GM12878 (cell line): ENCODE data around the gene KLHDC9. TPM values are rescaled to one million over a fixed set of nuclear protein-coding genes. Genes with fewer than 3 reads are reported as not detected.

Experiments used
- ATAC-seq: fragments of 200-7000 bp; cut with Tn5 transposase; 3 replicates; pipeline ENCODE4 v1.9.1; 2020; ENCODE audit warnings: mild to moderate bottlenecking, moderate library complexity
- BruUV-seq: library from RNA; stranded (reverse); fragments of 400-500 nt; replicated peaks from 2 replicates; lab custom pipeline; 2021; lab: Mats Ljungman, UMichigan
- CTCF ChIA-PET: fragments of 300-600 bp; sonication (Branson Sonifier 250); formaldehyde crosslinking; extraction: SDS; loops from one replicate; lab custom pipeline; 2021; ENCODE audit warnings: inconsistent platforms; lab: Yijun Ruan, JAX
- POLR2A ChIA-PET: fragments of 350-600 bp; formaldehyde crosslinking; extraction: SDS; loops from one replicate; lab custom pipeline; 2021; ENCODE audit warnings: inconsistent platforms; lab: Charles Lee
- RAD21 ChIA-PET: fragments of 300-600 bp; sonication (Branson Sonifier 250); formaldehyde crosslinking; loops from one replicate; lab custom pipeline; 2023; ENCODE audit warnings: antibody characterized with exemption; ENCODE audit not compliant: unreplicated experiment; lab: Charles Lee
- SMC1A ChIA-PET: fragments of 300-600 bp; sonication (Branson Sonifier 250); formaldehyde crosslinking; loops from one replicate; lab custom pipeline; 2023; ENCODE audit not compliant: unreplicated experiment, uncharacterized antibody; lab: Charles Lee
- DNase-seq: peaks from one replicate; pipeline ENCODE4 v3.0.0-alpha.2; 2011; ENCODE audit warnings: low read depth, low spot score
- FAIRE-seq: peaks from 3 replicates; lab custom pipeline; 2011; peaks lifted over from hg19 to GRCh38; lab: Jason Lieb, UNC
- H2AFZ ChIP-seq: 2 replicates; pipeline ENCODE4 v1.6.0; 2011; ENCODE audit warnings: low read depth, low read length, control low read depth; ENCODE audit not compliant: control insufficient read depth
- H3K27ac ChIP-seq: 2 replicates; pipeline ENCODE4 v1.5.1; 2011; ENCODE audit warnings: control low read depth; ENCODE audit not compliant: control insufficient read depth, insufficient read depth
- H3K27me3 ChIP-seq, 2 experiments: replicated peaks in 1 of 2; 2 replicates each; pipeline versions ENCODE4 v1.6.0 to v1.6.1; 2011; ENCODE audit warnings: low read length in 1 of 2; ENCODE audit not compliant: control insufficient read depth in 2 of 2, insufficient read depth in 2 of 2
- H3K36me3 ChIP-seq, 2 experiments: 2 replicates each; pipeline ENCODE4 v1.5.1; 2011; ENCODE audit warnings: low read length in 1 of 2; ENCODE audit not compliant: control insufficient read depth in 2 of 2, insufficient read depth in 2 of 2
- H3K4me1 ChIP-seq: 2 replicates; pipeline ENCODE4 v1.6.1; 2011; ENCODE audit warnings: mild to moderate bottlenecking, low read length, moderate library complexity, mixed read lengths; ENCODE audit not compliant: control insufficient read depth, insufficient read depth
- H3K4me2 ChIP-seq: 2 replicates; pipeline ENCODE4 v1.6.0; 2011; ENCODE audit warnings: control low read depth; ENCODE audit not compliant: control insufficient read depth, insufficient read depth
- H3K4me3 ChIP-seq: fragments of 200-600 bp; sonication (generic); 2 replicates; pipeline ENCODE4 v1.5.1; 2016
- H3K79me2 ChIP-seq: 2 replicates; pipeline ENCODE4 v1.6.0; 2011; ENCODE audit warnings: low read length; ENCODE audit not compliant: control insufficient read depth, insufficient read depth
- H3K9ac ChIP-seq: 2 replicates; pipeline ENCODE4 v1.8.0; 2011; ENCODE audit warnings: low read length, control low read depth, mixed read lengths; ENCODE audit not compliant: control insufficient read depth, insufficient read depth
- H3K9me3 ChIP-seq: replicated peaks from 3 replicates; pipeline ENCODE4 v1.5.1; 2011; ENCODE audit warnings: mild to moderate bottlenecking, low read length; ENCODE audit not compliant: control insufficient read depth, insufficient read depth
- H4K20me1 ChIP-seq: 2 replicates; pipeline ENCODE4 v1.6.0; 2011; ENCODE audit not compliant: control insufficient read depth, insufficient read depth
- ATF7 ChIP-seq: fragments of 450-650 bp; IDR thresholded peaks from 2 replicates; pipeline ENCODE4 v1.6.1; 2016; ENCODE audit warnings: low read depth, mild to moderate bottlenecking
- ESRRA ChIP-seq: IDR thresholded peaks from 2 replicates; pipeline ENCODE4 v1.6.1; 2012; ENCODE audit warnings: mild to moderate bottlenecking, low read length, improper control_type of control experiment
- IRF4 ChIP-seq: IDR thresholded peaks from 2 replicates; pipeline ENCODE4 v1.6.1; 2011; ENCODE audit warnings: low read depth, low read length
- MXI1 ChIP-seq: fragments of 150-350 bp; IDR thresholded peaks from 2 replicates; pipeline ENCODE4 v1.6.1; 2011; ENCODE audit warnings: low read depth, mild to moderate bottlenecking, inconsistent platforms, low read length, improper control_type of control experiment
- ZNF24 ChIP-seq: fragments of 450-650 bp; IDR thresholded peaks from 2 replicates; pipeline ENCODE4 v1.6.1; 2017; ENCODE audit warnings: antibody characterized with exemption, mild to moderate bottlenecking
- WGBS: methylation state at CpG from one replicate; pipeline ENCODE4 v1.1.6; 2016; ENCODE audit warnings: low lambda C conversion rate; ENCODE audit not compliant: insufficient replicate concordance, insufficient coverage; ENCODE audit errors: missing lambda C conversion rate; 5-methylcytosine and 5-hydroxymethylcytosine counted together
- in situ Hi-C: fragments of 300-500 bp; cut with MboI; formaldehyde crosslinking; loops from 9 replicates; pipeline ENCODE4 v1.14.3; 2018; ENCODE audit warnings: mixed read lengths
- intact Hi-C: fragments of 100-400 bp; cut with micrococcal nuclease; formaldehyde crosslinking; loops from one replicate; pipeline ENCODE4 v1.14.2; 2022; ENCODE audit not compliant: unreplicated experiment
- polyA plus RNA-seq, 11 experiments: library from polyadenylated mRNA; depleted of rRNA in 4 of 11; unstranded in 6 of 11; stranded (reverse) in 5 of 11; fragments of >200 nt; fragmentation: Nextera tagmentation in 4 of 11; fragmentation: Illumina TruSeq in 1 of 11; extraction: Ambion mirVana in 4 of 11; extraction: Trizol in 1 of 11; gene quantifications; 1 replicate in 1 of 11; 2 replicates in 10 of 11; pipeline versions ENCODE4 v1.2.1 to v1.2.3, GENCODE V29; 2011 to 2016; ENCODE audit warnings: inconsistent platforms in 2 of 11, missing spikeins in 2 of 11, low read depth in 1 of 11
- total RNA-seq, 4 experiments: library from RNA; depleted of rRNA in 3 of 4; stranded (reverse); fragments of >200 nt in 3 of 4; fragmentation: Illumina TruSeq in 1 of 4; extraction: Trizol in 1 of 4; gene quantifications; 2 replicates each; pipeline versions ENCODE4 v1.2.1 to v1.2.3, GENCODE V29; 2013 to 2021
- TF ChIP-seq, protein P1 (sequence below): fragments of 450-650 bp; IDR thresholded peaks from 2 replicates; pipeline ENCODE4 v1.6.1; 2017; ENCODE audit warnings: mild to moderate bottlenecking, moderate library complexity
- TF ChIP-seq, protein P2 (sequence below): fragments of 450-650 bp; conservative IDR thresholded peaks from 2 replicates; pipeline ENCODE4 v1.6.1; 2017; ENCODE audit warnings: mild to moderate bottlenecking, moderate library complexity

Gene KLHDC9
- total and polyA plus RNA-seq, 10 of the 15 experiments (the other 5 are each of a cell fraction or from before 2014, with no cell fraction given): 0.66 to 4.9 (median 2.6) TPM

DNA sequence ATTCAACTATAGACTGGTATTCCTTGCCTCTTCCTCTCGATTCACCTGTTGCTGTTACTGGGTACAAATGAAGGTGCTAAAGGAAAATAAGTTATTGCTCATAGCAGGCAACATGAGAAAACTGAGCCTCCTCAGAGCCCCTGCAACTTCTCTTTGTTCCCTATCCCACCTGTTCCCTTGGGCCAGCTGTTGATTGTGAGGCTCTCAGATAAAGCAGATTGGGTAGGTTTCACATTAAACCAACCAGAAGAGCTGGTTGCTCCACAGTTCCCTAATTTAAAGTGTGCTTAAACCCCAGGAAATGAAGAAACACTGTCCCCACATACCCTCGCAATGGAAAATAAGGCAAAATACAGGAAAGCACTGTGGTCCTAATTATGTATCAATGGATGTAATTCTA lies 29.5 kb downstream of the KLHDC9 start:
- Histone ChIP-seq H3K4me3 (no peak overlapping the region), H3K36me3 (peaks cover 10 to 20% of the 10 kb centered on the region in 2 experiments), H2AFZ (no peak overlapping the region), H3K79me2 (peaks cover 30% of the 10 kb centered on the region), H3K4me1 (peaks cover 3% of the 10 kb centered on the region), H3K27ac (no peak overlapping the region), H4K20me1 (no peaks in the 10 kb centered on the region; the same call in 1 of the 2 replicates), H3K27me3 (no peaks in the 10 kb centered on the region), H3K9me3 (no peaks in the 10 kb centered on the region), H3K4me2 (no peak overlapping the region), H3K9ac (no peak overlapping the region)
- ChIA-PET CTCF (interaction anchor here (0.7 to 2.1 kb wide), 8 partner anchors 10 to 137 kb away, joined by 3 to 12 read pairs (median 4); partner anchors contain the start of genes ARHGAP30 and KLHDC9), RAD21 (interaction anchor here (1.2 kb wide), 1 partner anchor 13 kb away, joined by 4 read pairs; no protein-coding TSS in a partner anchor), POLR2A (interaction anchor here (1.0 kb wide), 3 partner anchors 8 to 27 kb away, joined by 3 to 4 read pairs (median 3); partner anchors contain the start of gene UFC1), SMC1A (interaction anchor here (0.9 to 1.5 kb wide), 6 partner anchors 10 to 66 kb away, joined by 3 to 8 read pairs (median 3); partner anchors contain the start of genes NIT1 and PFDN2)
- intact Hi-C loops: no loop called here
- TF ChIP-seq ZNF24 (no peak), IRF4 (no peak), MXI1 (no peak), ESRRA (no peak), ATF7 (no peak)
- TF ChIP-seq, protein P1, sequence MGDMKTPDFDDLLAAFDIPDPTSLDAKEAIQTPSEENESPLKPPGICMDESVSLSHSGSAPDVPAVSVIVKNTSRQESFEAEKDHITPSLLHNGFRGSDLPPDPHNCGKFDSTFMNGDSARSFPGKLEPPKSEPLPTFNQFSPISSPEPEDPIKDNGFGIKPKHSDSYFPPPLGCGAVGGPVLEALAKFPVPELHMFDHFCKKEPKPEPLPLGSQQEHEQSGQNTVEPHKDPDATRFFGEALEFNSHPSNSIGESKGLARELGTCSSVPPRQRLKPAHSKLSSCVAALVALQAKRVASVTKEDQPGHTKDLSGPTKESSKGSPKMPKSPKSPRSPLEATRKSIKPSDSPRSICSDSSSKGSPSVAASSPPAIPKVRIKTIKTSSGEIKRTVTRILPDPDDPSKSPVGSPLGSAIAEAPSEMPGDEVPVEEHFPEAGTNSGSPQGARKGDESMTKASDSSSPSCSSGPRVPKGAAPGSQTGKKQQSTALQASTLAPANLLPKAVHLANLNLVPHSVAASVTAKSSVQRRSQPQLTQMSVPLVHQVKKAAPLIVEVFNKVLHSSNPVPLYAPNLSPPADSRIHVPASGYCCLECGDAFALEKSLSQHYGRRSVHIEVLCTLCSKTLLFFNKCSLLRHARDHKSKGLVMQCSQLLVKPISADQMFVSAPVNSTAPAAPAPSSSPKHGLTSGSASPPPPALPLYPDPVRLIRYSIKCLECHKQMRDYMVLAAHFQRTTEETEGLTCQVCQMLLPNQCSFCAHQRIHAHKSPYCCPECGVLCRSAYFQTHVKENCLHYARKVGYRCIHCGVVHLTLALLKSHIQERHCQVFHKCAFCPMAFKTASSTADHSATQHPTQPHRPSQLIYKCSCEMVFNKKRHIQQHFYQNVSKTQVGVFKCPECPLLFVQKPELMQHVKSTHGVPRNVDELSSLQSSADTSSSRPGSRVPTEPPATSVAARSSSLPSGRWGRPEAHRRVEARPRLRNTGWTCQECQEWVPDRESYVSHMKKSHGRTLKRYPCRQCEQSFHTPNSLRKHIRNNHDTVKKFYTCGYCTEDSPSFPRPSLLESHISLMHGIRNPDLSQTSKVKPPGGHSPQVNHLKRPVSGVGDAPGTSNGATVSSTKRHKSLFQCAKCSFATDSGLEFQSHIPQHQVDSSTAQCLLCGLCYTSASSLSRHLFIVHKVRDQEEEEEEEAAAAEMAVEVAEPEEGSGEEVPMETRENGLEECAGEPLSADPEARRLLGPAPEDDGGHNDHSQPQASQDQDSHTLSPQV: no peak
- TF ChIP-seq, protein P2, sequence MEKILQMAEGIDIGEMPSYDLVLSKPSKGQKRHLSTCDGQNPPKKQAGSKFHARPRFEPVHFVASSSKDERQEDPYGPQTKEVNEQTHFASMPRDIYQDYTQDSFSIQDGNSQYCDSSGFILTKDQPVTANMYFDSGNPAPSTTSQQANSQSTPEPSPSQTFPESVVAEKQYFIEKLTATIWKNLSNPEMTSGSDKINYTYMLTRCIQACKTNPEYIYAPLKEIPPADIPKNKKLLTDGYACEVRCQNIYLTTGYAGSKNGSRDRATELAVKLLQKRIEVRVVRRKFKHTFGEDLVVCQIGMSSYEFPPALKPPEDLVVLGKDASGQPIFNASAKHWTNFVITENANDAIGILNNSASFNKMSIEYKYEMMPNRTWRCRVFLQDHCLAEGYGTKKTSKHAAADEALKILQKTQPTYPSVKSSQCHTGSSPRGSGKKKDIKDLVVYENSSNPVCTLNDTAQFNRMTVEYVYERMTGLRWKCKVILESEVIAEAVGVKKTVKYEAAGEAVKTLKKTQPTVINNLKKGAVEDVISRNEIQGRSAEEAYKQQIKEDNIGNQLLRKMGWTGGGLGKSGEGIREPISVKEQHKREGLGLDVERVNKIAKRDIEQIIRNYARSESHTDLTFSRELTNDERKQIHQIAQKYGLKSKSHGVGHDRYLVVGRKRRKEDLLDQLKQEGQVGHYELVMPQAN: no peak
- no TSS peak for BruUV-seq
- DNase-seq (no peak), ATAC-seq (no peak), FAIRE-seq (no peak)
- in situ Hi-C loops: no loop called here
- WGBS: 76% methylated on average over 2 of the region's 2 CpGs
